Stimulated activated CD4-positive, alpha-beta T cell treated with anti-CD3 and anti-CD28 coated beads, Interleukin-1b, Interleukin-23, amount 100 ng/mL, for 24 hours (primary cell): ENCODE results near the gene LENEP.

Source experiments
- DNase-seq, 4 experiments: peaks; one replicate each; pipeline ENCODE4 v3.0.0-alpha.2; 2020; ENCODE audit warnings: low read depth in 4 of 4, low spot score in 1 of 4

LENEP gene

DNA sequence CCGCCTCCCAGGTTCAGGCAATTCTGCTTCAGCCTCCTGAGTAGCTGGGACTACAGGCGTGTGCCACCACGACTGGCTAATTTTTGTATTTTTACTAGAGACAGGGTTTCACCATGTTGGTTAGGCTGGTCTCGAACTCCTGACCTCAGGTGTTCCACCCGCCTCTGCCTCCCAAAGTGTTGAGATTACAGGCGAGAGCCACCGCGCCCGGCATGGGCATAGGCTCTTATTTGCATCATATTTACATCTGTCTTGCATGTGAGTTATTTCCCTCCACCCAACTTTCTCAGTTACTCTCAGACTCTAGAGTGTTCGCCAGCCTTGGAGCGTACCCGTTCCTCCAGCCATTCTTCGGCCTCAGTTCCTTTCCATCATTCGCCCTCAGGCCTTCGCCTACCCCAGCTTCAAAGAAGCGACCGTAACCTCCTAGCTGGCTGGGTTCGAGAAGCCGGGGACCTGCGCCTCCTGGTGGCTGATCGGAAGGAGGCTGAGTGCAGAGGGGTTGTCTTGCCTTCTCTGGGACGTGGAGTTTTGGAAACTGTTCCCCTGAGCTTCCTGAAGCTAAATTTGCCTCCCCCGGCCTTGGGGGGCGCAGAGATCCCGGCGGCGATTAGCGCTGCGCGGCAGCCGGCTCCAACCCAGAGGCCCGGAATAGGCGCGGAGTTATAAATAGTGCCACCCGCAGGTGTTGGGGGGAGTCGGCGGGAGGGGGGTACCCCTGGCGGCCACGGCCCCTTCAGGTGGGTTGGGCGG lies 5.6 kb downstream of the LENEP start:
- peak in 2 of 4 experiments; percentile 60 to 76 for DNase-seq

DNA sequence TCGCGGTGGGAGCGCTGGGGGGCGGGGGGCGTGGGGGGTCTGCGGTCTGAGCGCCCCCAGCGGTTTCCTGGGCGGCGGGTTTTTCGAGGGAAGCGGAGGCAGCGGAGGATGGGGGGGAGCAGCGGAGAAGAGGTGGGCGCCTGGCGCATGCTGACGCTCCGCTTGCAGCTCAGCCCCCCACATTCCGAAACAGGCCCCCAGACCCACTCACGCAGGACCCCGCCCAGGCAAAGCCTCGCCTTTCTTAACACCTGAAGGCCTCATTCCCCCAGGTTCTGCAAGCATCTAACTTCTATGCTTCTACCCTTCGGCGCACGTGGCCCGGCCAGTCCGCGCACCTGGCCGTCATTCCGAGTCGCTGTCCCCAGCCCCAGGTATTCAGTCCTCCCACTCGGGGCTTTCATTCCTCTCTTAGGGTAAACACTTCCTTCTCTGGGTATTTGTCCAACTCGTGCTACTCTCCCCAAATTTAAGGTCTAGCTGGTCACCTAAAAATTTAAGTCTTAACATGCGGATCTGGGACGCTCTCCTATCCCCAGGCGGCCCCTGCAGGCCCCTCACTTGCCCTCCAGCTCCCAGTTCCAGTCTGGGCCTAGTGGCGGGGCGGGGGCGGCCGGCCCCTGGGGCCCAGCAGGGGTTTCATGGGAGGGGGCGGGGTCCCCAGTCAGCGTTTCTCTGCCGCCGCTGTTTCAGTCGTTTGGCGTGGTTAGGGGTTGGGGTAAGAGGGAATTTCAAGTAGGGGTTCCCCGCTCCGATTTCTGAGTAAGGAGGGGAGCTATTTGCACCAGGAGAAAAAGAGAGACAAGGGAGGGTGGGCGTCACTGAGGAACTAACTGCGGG lies 6.4 kb downstream of the LENEP start:
- DNase-seq, result peak in 2 of 4 experiments; percentile 50 to 72

DNA sequence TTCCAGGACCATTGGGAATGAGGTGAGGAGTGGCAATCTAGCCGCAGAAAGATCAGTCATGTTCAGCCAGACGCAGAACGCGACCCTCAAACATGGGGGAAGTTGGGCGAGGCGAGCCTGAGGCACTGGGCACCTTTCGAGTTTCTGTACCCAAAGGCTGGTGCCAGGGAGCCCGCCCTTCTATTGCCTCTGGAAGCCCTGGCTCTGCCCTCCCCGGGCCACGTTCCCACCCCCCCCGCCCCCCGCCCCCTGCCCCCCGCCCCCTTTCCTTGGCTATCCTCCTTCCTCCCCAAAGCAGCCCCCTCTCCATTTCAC lies 7.0 kb downstream of the LENEP start:
- DNase-seq, result no peak

GRCh38 chr1:155000726-155001424 lies 7.5 kb downstream of the LENEP start:
- peak in 2 of 4 experiments; percentile 73 to 86 for DNase-seq

GRCh38 chr1:155001425-155001674 lies 8.0 kb downstream of the LENEP start:
- DNase-seq, result no peak

DNA sequence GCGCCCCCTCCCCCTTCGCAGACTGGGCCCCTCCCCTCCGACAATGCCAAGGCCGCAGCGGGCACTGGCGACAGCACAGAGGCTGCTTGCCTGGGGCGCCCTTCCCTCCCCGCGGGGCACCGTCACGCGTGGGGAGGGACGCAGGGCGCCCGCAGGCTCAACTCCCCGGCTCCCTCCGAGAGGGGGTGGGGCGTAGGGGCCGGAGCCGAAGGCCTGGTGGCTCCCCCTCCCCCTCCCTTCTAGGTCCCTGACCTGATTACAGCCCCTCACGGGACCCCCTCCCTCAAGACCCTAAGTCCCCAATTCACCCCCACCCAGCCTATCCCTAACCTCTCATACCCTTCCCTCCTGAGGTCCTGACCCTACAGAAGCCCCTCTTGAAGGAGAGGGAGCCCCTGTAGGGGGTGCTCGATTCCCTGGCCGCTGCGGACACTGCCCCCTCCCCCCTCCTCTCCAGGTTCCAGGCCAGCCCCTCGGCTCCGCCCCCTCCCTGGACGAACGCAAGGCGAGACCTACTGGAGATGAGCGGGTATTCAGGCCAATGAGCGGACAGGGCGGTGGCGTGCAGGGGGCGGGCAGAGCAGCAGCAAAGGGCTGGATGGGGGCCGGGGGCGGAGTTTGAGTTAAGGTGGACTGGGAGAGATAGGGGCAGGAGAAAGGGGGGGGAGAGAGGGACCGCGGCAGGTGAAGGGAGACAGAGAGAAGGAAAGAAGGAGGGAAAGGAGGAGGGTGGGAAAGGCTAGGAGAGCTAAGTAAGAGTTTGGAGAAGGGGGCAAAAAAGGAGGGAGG lies 8.5 kb downstream of the LENEP start:
- DNase-seq, result peak; percentile 94 to 100 (median 97)

DNA sequence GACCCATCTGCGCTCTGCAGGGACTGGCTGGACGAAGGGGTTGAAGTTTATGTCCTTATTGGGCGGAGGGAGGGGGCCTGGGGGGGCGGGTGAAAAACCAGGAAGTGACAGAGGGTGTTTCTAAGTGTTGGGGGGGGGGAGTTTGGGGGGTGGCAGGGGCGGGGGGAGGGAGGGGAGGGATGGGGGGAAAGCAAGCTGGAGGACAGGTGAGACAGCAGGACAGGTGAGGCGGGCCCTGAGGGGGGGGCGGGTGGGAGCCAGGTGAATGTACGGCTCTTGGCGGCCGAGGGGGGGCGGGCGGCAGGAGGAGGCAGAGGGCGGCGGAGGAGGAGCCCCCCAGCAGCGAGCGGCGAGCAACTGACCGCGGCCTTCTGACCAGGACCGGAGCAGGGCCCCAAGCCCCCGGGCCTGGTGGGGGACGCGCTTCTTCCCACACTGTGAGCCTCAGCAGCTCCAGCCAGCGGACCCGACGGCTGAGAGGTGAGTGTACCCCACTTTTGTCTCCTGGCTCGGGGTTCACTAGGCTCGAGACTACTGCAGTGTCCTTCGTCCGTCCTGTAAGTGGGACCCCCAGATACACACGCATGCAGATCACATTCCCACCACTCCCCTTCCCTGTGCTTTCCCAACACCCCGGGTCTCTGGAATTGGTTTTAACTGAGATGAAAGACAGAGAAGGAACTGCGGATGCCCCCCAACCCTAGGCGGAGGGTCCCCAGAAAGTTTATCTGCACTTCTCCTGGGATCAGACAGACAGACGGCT lies 9.3 kb downstream of the LENEP start, which contains the start of gene ZBTB7B:
Gene ZBTB7B, plus strand, starts transcription at position 339 of the 763 bp plus-strand sequence. CDS start 11,859 bp downstream, outside the sequence.
- DNase-seq, result no peak

DNA sequence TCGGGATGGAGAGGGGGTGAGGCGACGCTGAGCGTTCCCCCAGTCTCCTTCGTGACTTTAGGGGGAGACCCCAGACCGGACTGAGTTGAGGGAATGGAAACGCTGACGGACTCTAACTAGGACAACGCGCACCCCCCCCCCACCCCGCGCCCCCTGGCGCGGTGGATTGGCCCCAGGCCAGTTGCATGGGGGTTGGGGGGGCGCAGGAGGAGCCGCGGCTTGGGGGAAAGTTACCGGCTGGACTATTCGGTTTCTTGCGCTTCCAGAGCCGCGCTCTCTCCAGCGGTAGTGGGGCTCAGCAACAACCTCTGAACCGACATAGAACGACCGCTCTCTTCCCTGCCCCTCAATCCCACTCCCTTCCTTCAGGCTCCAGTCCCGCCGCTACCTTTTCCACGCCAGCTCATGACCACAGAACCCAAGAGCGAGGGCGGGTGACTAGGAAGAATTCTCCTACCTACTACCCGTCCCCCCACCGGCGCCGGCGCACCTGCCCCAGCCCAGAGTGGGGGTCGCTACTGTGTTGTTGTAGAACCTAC lies 9.9 kb downstream of the LENEP start:
- DNase-seq, result no peak

GRCh38 chr1:155003766-155004351 lies 10.5 kb downstream of the LENEP start:
- DNase-seq, result no peak

DNA sequence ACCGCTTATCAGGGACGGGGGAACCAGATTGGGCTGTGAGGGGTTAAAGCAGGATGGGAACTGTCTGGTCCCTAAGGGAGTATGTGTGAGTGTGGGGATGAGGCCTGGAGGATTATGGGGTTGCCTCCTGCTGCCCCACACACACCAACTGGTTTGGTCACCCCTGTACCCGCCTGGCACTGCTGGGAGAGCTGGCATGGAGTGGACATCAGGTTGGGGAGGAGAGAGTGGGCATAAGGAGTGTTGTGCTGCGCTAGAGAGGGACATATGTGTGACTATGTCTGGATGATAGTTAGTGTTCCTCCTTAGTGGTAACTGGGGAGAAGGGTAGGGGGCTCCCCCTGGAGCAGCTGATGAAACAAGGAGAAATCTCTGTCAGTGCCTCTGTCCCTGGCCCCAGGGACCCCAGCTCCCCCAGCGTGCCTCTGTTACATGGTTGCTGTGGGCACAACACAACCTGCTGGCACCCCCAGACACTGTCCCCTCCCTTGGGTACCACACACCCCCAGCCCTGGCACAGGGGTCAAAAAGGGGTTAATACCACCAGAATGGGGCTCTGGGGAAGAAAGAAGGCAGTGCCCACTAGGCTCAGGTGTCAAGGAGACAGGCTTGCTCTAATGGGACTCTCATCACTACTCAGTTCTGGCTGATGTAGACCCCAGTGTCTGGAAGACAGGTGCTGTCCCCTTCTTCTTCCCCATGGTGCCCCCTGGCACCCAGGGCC lies 11.1 kb downstream of the LENEP start:
- DNase-seq, result no peak

DNA sequence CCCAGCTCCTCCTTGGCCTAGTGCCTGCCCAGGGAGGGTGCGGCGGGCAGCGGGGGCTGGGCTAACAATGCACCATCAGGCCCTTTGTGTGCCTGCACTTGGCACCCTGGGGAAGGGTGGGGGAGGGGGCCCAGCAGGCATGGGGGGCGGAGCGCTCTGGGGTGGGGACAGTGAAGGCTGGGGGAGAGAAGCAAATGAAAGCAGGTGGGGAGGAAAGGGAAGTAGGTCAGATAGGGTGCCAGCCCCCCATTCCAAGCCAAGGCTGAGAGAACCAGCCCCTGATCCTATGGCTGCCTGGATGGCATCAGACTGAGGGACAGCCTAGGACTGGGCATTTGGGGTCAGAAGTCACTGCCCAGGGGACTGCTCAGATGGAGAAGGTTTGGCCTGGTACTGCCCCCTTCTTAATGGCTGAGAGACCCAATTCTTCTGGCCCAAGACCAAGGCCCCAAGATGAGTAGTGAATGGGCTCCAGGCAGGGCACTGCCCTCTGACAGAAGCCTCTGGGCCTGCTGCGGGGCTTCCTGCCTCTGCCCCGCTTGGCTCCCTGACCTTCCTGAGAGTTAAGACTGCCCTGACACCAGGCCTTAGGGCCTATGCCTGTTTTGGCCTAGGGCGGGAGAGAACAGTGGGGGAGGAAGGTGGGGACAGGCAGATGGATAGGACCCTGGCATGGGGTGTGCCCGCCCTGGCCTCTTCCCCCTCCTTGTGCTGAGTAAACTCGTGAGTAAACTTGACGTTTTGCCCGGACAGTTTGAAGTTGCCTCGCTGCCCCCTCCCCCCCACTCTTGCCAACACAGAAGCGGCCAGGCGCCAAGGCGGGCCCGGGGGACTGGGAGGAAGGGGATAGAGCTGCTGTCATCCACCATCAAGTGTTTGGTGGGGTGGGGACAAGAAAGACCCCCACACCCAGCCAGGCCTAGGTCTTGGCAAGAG lies 12.0 kb downstream of the LENEP start:
- DNase-seq, result no peak

- no peak for DNase-seq
Measured at GRCh38 chr1:155006601-155007101, 13.3 kb downstream of the LENEP start.

DNA sequence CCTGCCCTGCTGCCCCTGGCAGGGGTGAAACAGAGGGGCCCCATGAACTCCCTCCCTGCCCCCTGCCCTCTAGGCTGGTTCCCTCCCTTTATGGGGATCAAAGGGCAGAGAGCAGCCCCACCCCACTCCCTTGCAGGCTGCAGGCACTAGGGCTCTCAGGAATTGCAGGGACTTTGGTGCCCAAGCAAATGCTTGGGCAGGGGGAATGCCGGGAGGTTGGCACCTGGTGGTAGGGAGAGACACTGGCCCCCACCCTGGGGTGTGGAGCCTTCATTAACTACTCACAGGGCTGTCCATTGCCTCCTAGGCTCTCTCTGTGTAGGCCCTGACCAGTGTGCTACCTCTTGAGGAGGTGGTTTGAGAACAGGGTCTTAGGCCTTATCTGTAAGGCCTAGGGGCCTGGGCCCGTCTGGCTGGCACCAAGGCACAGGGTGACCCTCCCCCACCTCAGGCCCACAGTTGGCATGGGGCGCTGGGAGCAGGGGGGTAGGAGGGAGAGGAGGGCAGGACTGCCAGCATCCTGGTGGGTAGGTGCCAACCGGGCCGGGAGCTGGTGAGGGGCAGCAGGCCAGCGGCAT lies 14.0 kb downstream of the LENEP start:
- no peak for DNase-seq

- peak in 3 of 4 experiments; percentile 45 to 89 (median 51) for DNase-seq
Measured at GRCh38 chr1:155008015-155008941, 14.9 kb downstream of the LENEP start.

DNA sequence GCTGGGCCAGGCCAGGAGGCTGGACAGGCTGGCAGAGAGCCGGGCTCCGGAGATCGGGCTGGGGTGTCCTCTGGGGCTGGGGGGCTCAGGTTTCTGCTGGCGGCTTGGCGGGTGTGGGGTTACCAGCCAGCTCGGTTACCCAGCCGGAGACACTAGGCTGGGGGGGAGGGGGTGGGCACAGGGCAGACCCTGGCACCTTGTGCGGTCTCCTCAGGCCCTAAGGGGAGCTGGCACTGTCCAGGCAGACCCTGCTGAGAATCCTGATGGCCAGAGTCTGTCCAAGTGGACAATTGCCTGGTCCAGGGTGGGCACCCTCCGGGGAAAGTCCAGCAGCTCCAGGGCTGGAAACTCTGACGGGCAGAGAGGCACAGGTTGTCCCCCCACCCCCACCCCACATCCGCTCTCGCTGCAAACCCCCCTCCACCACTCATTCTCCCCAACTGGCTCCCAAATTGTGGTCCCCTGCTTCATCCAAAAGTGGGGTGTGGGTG lies 15.9 kb downstream of the LENEP start:
- DNase-seq, result no peak

DNA sequence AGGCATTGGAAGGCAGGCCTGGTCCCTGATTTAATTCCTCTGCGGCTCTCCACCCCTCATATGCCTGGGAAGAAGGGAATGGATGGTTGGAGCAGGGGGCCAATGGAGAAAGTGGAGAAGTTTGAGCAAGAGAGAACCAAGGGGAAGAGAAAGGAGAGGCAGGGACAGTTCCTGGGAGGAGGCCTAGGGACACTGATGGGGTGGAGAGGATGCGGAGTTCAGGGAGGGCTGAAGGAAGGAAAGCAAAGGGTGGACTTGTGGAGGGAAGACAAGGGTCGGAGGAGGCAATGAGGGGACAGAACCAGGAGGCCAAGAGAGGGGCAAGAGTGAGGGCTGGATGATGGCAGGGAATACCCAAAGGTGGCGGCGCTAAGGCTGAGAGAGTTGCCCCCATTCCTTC lies 16.4 kb downstream of the LENEP start:
- DNase-seq, result no peak
